Thoracic aorta (tissue), 2 donors: ENCODE measurements around the gene CRYBA2. TPM values are rescaled to one million over a fixed set of nuclear protein-coding genes. Genes with fewer than 3 reads are reported as not detected.

Experiments used
- ATAC-seq: fragments of 150-250 bp; one replicate; pipeline ENCODE4 v1.8.0; 2017; ENCODE audit warnings: low read depth; ENCODE audit not compliant: insufficient number of reproducible peaks, low FRiP score
- DNase-seq: peaks from one replicate; pipeline ENCODE4 v3.0.0-alpha.2; 2020; ENCODE audit warnings: low spot score
- H3K27ac ChIP-seq, 2 donors: fragments of 200-600 bp; sonication (generic); 1 replicate in 1 of 2; 2 replicates in 1 of 2; pipeline ENCODE4 v1.5.1; 2016; ENCODE audit warnings: mild to moderate bottlenecking in 2 of 2, moderate library complexity in 2 of 2
- H3K27me3 ChIP-seq: fragments of 200-600 bp; sonication (generic); replicated peaks from 2 replicates; pipeline ENCODE4 v1.6.0; 2016; ENCODE audit warnings: mild to moderate bottlenecking; ENCODE audit not compliant: insufficient read depth
- H3K36me3 ChIP-seq: fragments of 200-600 bp; sonication (generic); one replicate; pipeline ENCODE4 v1.5.1; 2016
- H3K4me1 ChIP-seq, 2 donors: fragments of 200-600 bp; sonication (generic); 1 replicate in 1 of 2; 2 replicates in 1 of 2; pipeline versions ENCODE4 v1.5.1 to v1.6.0; 2016; ENCODE audit warnings: low read depth in 2 of 2, mild to moderate bottlenecking in 1 of 2; ENCODE audit not compliant: control insufficient read depth in 1 of 2
- H3K4me3 ChIP-seq: fragments of 200-600 bp; sonication (generic); 2 replicates; pipeline ENCODE4 v1.5.1; 2016; ENCODE audit warnings: mild to moderate bottlenecking
- H3K9me3 ChIP-seq: fragments of 200-600 bp; sonication (generic); 2 replicates; pipeline ENCODE4 v1.5.1; 2016
- CTCF ChIP-seq: fragments of 200-600 bp; sonication (generic); IDR thresholded peaks from one replicate; pipeline ENCODE4 v1.5.1; 2019; ENCODE audit warnings: antibody characterized with exemption
- total RNA-seq, 2 donors: library from RNA; depleted of rRNA; stranded (reverse); fragments of >200 nt; gene quantifications; one replicate each; pipeline versions ENCODE4 v1.1.0 to v1.2.3, GENCODE V29; 2016

Gene CRYBA2
- total RNA-seq, 2 donors from 2014 or later: not detected

GRCh38 chr2:218992703-218993344, 398 bp downstream of the CRYBA2 start:
- ATAC-seq (no peak), DNase-seq (no peak)
- no peak for TF ChIP-seq CTCF
- H3K4me1 ChIP-seq: peaks cover 9 to 25% of the 10 kb centered on the region in 2 donors
- H3K27ac ChIP-seq: no peak overlapping the region
- H3K27me3 ChIP-seq: peaks cover 25% of the 10 kb centered on the region
- H3K36me3 ChIP-seq: no peaks in the 10 kb centered on the region
- no peaks in the 10 kb centered on the region for H3K9me3 ChIP-seq
- peak overlapping the region; percentile 67 for H3K4me3 ChIP-seq

- H3K4me1 ChIP-seq: peaks cover 9 to 25% of the 10 kb centered on the region in 2 donors
- DNase-seq (no peak), ATAC-seq (no peak)
- TF ChIP-seq CTCF: no peak
- no peaks in the 10 kb centered on the region for H3K9me3 ChIP-seq
- H3K27me3 ChIP-seq: peaks cover 27% of the 10 kb centered on the region
- no peak overlapping the region for H3K4me3 ChIP-seq
- H3K27ac ChIP-seq: no peak overlapping the region
- H3K36me3 ChIP-seq: no peaks in the 10 kb centered on the region
These were observed 1.0 kb downstream of the CRYBA2 start for GRCh38 chr2:218992196-218992595.

- Histone ChIP-seq H3K27me3 (peaks cover 32% of the 10 kb centered on the region), H3K4me3 (no peak overlapping the region), H3K4me1 (peaks cover 9 to 25% of the 10 kb centered on the region in 2 donors), H3K9me3 (no peaks in the 10 kb centered on the region), H3K27ac (no peak overlapping the region), H3K36me3 (no peaks in the 10 kb centered on the region)
- TF ChIP-seq CTCF: no peak
- ATAC-seq: no peak
- no peak for DNase-seq
These were observed 1.5 kb downstream of the CRYBA2 start for GRCh38 chr2:218991674-218992168.

GRCh38 chr2:218990612-218991011, 2.6 kb downstream of the CRYBA2 start:
- ATAC-seq (no peak), DNase-seq (no peak)
- H3K4me3 ChIP-seq: no peak overlapping the region
- no peak overlapping the region for H3K27ac ChIP-seq
- H3K4me1 ChIP-seq: peaks cover 9 to 18% of the 10 kb centered on the region in 2 donors
- H3K36me3 ChIP-seq: no peaks in the 10 kb centered on the region
- TF ChIP-seq CTCF: no peak
- H3K27me3 ChIP-seq: peaks cover 38% of the 10 kb centered on the region
- no peaks in the 10 kb centered on the region for H3K9me3 ChIP-seq

GRCh38 chr2:218990052-218990451, 3.2 kb downstream of the CRYBA2 start:
- Histone ChIP-seq H3K36me3 (no peaks in the 10 kb centered on the region), H3K27ac (no peak overlapping the region), H3K27me3 (peaks cover 41% of the 10 kb centered on the region), H3K4me1 (peaks cover 9 to 18% of the 10 kb centered on the region in 2 donors), H3K9me3 (no peaks in the 10 kb centered on the region), H3K4me3 (no peak overlapping the region)
- ATAC-seq (no peak), DNase-seq (no peak)
- no peak for TF ChIP-seq CTCF
